MCF 10A (cell line): ENCODE results near the gene MMP23B. TPM values are rescaled to one million over a fixed set of nuclear protein-coding genes. Genes with fewer than 3 reads are reported as not detected.

Source experiments
- BruUV-seq: library from RNA; stranded (reverse); fragments of 400-500 nt; replicated peaks from 2 replicates; lab custom pipeline; 2021; lab: Mats Ljungman, UMichigan
- CTCF ChIA-PET: fragments of 300-600 bp; sonication (Branson Sonifier 250); formaldehyde crosslinking; extraction: SDS; loops from one replicate; lab custom pipeline; 2021; ENCODE audit warnings: antibody characterized with exemption, inconsistent platforms; lab: Yijun Ruan, JAX
- POLR2A ChIA-PET: fragments of 300-600, 350-650 bp; sonication (Branson Sonifier 250); formaldehyde crosslinking; extraction: SDS; loops from one replicate; lab custom pipeline; 2020; ENCODE audit warnings: antibody characterized with exemption, inconsistent platforms; lab: Yijun Ruan, JAX
- DNase-seq: peaks from one replicate; pipeline ENCODE4 v3.0.0-alpha.2; 2018; ENCODE audit not compliant: unreplicated experiment
- H3K27ac Mint-ChIP-seq: one replicate; pipeline ENCODE4 v1.8.0; 2022; ENCODE audit warnings: mild to moderate bottlenecking, low read depth, mixed read lengths; ENCODE audit not compliant: unreplicated experiment
- H3K27me3 Mint-ChIP-seq: one replicate; pipeline ENCODE4 v1.8.0; 2022; ENCODE audit warnings: mixed read lengths; ENCODE audit not compliant: insufficient read depth, unreplicated experiment
- H3K36me3 Mint-ChIP-seq: one replicate; pipeline ENCODE4 v1.8.0; 2022; ENCODE audit warnings: mild to moderate bottlenecking, moderate library complexity, mixed read lengths; ENCODE audit not compliant: insufficient read depth, unreplicated experiment
- H3K4me1 Mint-ChIP-seq: one replicate; pipeline ENCODE4 v1.8.0; 2022; ENCODE audit warnings: mixed read lengths; ENCODE audit not compliant: insufficient read depth, unreplicated experiment
- H3K4me3 Mint-ChIP-seq: one replicate; pipeline ENCODE4 v1.8.0; 2022; ENCODE audit warnings: mild to moderate bottlenecking, moderate library complexity, mixed read lengths; ENCODE audit not compliant: unreplicated experiment
- H3K9me3 Mint-ChIP-seq: one replicate; pipeline ENCODE4 v1.8.0; 2022; ENCODE audit warnings: mixed read lengths; ENCODE audit not compliant: unreplicated experiment
- intact Hi-C: fragments of 100-400 bp; cut with micrococcal nuclease; formaldehyde crosslinking; loops from 2 replicates; pipeline ENCODE4 v1.14.1; 2022
- total RNA-seq: library from RNA; stranded (reverse); gene quantifications from 2 replicates; pipeline ENCODE4 v1.2.3, GENCODE V29; 2022
- TF ChIP-seq, protein P1 (sequence below): fragments of 200-600 bp; IDR thresholded peaks from one replicate; pipeline ENCODE4 v1.8.0; 2022; ENCODE audit warnings: antibody characterized with exemption, mild to moderate bottlenecking; ENCODE audit not compliant: unreplicated experiment

Gene MMP23B
- total RNA-seq, 1 experiment from 2014 or later, result 1.7 TPM

DNA sequence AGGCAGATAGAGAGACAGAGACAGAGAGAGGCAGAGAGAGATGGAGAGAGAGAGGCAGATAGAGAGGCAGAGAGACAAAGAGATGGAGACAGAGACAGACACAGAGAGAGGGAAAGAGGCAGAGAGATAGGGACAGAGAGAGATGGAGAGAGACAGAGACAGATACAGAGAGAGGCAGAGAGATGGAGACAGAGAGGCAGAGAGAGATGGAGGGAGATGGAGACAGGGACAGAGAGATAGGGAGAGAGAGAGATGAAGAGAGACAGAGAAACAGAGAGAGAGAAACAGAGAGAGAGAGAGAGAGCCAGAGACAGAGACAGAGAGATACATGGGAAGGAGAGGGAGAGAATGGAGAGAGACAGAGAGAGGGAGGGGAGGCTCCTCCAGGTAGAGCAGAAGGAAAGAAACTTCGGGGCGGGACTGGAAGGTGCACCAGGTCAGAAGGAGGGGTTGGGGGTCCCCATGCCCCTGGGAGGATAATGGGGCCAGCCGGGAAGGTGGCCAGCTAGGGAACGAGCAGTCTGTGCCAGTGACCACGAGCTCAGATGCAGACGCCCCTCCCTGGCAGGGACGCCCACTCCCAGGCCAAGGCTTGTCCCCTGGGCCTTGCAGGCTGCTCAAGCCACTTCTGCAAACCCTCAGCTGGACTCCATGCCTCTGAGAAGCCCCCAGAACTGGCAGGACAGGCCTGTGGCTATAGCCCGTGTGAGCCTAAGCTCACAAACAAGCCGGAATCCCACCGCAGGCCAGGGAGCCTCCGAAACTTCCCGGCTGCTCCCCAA lies 35.3 kb upstream of the MMP23B start:
- DNase-seq, result no peak
- Mint-ChIP-seq H3K4me3 (no peak overlapping the region), H3K27me3 (no peaks in the 10 kb centered on the region), H3K4me1 (no peaks in the 10 kb centered on the region), H3K27ac (no peak overlapping the region), H3K9me3 (no peaks in the 10 kb centered on the region), H3K36me3 (no peaks in the 10 kb centered on the region)
- TF ChIP-seq, protein P1, sequence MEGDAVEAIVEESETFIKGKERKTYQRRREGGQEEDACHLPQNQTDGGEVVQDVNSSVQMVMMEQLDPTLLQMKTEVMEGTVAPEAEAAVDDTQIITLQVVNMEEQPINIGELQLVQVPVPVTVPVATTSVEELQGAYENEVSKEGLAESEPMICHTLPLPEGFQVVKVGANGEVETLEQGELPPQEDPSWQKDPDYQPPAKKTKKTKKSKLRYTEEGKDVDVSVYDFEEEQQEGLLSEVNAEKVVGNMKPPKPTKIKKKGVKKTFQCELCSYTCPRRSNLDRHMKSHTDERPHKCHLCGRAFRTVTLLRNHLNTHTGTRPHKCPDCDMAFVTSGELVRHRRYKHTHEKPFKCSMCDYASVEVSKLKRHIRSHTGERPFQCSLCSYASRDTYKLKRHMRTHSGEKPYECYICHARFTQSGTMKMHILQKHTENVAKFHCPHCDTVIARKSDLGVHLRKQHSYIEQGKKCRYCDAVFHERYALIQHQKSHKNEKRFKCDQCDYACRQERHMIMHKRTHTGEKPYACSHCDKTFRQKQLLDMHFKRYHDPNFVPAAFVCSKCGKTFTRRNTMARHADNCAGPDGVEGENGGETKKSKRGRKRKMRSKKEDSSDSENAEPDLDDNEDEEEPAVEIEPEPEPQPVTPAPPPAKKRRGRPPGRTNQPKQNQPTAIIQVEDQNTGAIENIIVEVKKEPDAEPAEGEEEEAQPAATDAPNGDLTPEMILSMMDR, result no peak
- CTCF ChIA-PET, result no interaction called here
- BruUV-seq, result no TSS peak
- POLR2A ChIA-PET, result interaction anchor here (0.6 to 1.1 kb wide), 3 partner anchors 18 to 91 kb away, joined by 3 to 6 read pairs (median 3); no protein-coding TSS in a partner anchor
- intact Hi-C loops, result no loop called here

DNA sequence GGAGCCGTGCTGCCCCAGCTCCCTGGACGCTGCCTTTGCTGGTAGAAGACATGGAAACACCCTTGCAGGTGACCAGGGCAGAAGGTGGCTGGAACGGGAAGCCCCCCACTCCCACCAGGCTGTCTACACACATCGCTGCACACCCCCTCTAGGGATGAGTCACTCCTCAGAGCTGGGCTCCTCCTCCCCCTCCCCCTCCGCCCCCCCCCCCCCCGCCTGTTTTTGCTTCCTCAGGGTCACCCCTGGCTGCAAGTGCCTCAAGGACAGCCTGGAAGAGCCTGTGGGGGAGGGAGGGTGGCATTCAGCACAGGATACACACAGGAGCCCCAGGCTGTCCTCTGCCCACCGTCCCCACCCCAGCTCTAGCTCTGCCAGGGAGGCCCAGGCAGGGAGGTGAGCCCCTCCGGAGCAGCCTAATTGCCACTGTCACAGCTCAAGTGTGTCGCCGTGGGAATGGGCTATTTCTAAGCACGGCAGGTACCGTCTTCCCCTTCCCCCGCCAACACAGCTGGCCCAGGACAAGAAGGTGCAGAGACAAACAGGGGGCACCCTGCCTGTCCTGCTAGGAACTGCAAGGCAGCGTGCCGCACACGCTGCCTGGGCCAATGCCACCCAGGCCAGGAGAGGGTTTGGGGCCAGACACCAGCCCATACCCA lies 34.6 kb upstream of the MMP23B start:
- no peaks in the 10 kb centered on the region for H3K27me3 Mint-ChIP-seq
- DNase-seq, result no peak
- no peaks in the 10 kb centered on the region for H3K9me3 Mint-ChIP-seq
- intact Hi-C loops, result no loop called here
- no peak overlapping the region for H3K27ac Mint-ChIP-seq
- TF ChIP-seq, protein P1, result peak; percentile 30
- no peaks in the 10 kb centered on the region for H3K36me3 Mint-ChIP-seq
- H3K4me1 Mint-ChIP-seq, result no peaks in the 10 kb centered on the region
- BruUV-seq, result no TSS peak
- H3K4me3 Mint-ChIP-seq, result no peak overlapping the region
- POLR2A ChIA-PET, result interaction anchor here (0.7 to 1.1 kb wide), 3 partner anchors 17 to 25 kb away, joined by 3 to 6 read pairs (median 3); no protein-coding TSS in a partner anchor
- CTCF ChIA-PET, result no interaction called here

DNA sequence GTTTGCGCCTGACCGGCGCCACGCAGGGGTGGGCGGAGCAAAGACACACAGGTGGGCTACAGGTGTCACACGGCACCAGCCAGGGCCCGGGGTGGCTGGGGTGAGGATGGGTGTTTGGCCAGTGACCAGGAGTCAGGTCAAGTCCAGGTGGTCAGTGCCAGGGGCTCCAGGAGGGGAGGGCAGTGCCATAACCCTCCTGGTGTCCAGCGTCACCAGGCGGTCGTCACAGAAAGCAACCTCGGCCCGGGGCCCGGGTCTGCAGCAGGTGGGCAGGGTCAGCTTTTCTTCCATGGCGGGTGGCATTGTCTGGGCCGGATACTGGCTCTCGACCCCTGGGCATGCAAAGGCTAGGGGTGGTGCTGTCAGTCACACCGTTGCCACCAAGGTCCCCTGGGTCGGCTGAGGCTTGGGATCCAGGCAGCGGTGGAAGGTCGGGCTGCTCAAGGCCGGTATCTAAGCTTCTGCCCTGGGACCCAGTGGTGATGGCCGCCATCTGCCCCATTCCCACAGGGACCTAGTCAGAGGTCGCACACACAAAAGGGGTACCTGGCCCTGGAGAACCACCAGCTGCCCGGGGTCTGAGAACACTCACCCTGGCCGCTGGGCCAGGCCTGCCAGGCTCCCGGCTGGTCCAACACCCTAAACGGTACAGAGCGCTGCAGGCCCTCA lies 33.8 kb upstream of the MMP23B start:
- no peaks in the 10 kb centered on the region for H3K4me1 Mint-ChIP-seq
- no peaks in the 10 kb centered on the region for H3K9me3 Mint-ChIP-seq
- ChIA-PET POLR2A (interaction anchor here (0.7 to 1.1 kb wide), 2 partner anchors 22 to 26 kb away, joined by 3 to 6 read pairs; no protein-coding TSS in a partner anchor), CTCF (interaction anchor here (0.5 to 0.6 kb wide), 4 partner anchors 10 to 398 kb away, joined by 3 to 4 read pairs (median 4); no protein-coding TSS in a partner anchor)
- H3K36me3 Mint-ChIP-seq, result no peaks in the 10 kb centered on the region
- TF ChIP-seq, protein P1, result no peak
- no peak overlapping the region for H3K27ac Mint-ChIP-seq
- intact Hi-C loops, result no loop called here
- DNase-seq, result no peak
- BruUV-seq, result no TSS peak
- no peaks in the 10 kb centered on the region for H3K27me3 Mint-ChIP-seq
- peak overlapping the region; percentile 62 for H3K4me3 Mint-ChIP-seq

GRCh38 chr1:1598720-1599029 lies 33.3 kb upstream of the MMP23B start:
- intact Hi-C loops, result no loop called here
- Mint-ChIP-seq H3K4me1 (no peaks in the 10 kb centered on the region), H3K9me3 (no peaks in the 10 kb centered on the region), H3K27ac (no peak overlapping the region), H3K27me3 (no peaks in the 10 kb centered on the region), H3K4me3 (peak overlapping the region; percentile 62), H3K36me3 (no peaks in the 10 kb centered on the region)
- ChIA-PET POLR2A (no interaction called here), CTCF (interaction anchor here (0.5 to 0.6 kb wide), 4 partner anchors 9 to 398 kb away, joined by 3 to 4 read pairs (median 4); no protein-coding TSS in a partner anchor)
- TF ChIP-seq, protein P1, result no peak
- no peak for DNase-seq
- BruUV-seq, result no TSS peak
